ENCODE measurements around the gene DNAJB12.
"Not testable (repeated sequence)": the region's sequence is repeated elsewhere in the genome, so short reads cannot be mapped to it uniquely, and the experiment has no call there.

The DNAJB12 gene

DNA sequence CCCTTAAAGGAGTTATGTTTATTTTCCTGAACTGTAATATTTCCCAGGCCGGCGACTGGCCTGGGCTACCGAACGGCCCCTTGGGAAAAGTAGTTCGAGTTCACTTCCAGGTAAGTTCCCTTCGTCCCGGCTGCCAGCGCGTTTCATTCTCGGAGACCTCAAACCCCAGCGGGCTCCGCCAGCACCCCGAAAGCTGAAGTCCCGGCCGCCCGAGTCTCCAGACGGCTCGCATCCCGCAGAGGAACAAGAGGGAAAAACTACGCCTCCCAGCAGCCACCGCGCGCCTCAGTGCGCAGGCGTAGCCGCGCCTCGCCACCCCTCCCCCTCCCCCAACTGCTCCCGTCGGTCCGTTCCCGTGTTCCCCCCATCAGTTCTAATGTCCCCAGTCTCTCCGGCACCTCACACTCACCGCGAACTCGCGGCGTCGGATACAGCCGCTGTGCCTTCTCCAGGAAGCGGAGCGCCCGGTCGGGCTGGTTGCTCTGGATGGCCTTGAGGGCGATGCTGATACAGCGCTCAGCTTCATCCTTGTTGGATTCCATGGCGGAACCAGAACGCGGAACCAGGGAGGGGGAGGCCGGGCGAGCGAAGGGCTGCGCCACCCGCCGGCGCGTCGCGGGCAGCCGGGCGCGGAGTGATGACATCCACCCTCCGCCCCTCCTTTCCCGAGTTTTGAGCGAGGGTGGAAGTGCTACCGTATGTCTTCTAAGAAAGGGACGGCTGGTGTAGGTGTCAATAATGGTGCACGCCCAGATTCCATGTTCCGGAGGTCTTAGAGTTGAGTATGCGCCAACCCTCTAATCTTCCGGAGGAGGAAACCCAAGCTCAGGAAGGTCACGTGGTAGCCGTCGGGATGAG, at the start of gene DNAJB12:
DNAJB12 (minus strand) TSS at position 564 of the 858 bp plus-strand sequence; CDS start at position 542, 22 bp downstream.
- DNase-seq (ENCODE audit: low read depth in 2 of 2) = peak; percentile 94

DNA sequence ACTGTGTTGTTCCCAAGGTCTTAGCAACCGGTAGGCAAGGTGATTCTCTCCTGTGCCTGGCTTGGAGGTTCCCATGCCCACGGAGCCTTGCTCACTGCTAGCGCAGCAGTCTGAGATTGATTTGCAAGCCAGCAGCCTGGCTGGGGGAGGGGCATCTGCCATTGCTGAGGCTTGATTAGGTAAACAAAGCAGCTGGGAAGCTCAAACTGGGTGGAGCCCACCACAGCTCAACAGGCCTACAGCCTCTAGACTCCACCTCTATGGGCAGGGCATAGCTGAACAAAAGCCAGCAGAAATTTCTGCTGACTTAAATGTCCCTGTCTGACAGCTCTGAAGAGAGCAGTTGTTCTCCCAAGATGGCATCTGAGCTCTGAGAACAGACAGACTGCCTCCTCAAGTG, 40.9 kb upstream of the DNAJB12 start:
- DNase-seq (ENCODE audit: low read depth in 2 of 2) = not testable (repeated sequence)

DNA sequence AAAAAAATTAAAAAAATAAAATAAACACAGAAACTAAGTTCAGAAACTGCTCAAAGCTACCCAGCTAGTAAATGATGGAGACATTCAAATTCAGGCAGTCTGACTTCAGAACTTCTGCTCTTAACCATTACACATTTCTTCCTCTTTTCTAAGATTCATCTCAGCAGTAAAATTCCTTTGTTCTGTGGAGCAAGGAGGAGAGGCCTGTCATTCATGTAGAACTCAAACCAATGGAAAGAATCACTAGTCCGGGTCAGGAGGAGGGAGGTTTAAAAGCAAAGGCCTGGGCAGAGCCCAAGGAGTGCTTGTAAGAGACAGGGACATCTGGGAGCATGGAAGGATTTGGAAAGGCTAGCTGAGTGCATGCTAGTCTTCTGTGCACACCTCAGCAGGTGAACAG, 37.9 kb upstream of the DNAJB12 start:
- DNase-seq (ENCODE audit: low read depth in 2 of 2) = no peak

DNA sequence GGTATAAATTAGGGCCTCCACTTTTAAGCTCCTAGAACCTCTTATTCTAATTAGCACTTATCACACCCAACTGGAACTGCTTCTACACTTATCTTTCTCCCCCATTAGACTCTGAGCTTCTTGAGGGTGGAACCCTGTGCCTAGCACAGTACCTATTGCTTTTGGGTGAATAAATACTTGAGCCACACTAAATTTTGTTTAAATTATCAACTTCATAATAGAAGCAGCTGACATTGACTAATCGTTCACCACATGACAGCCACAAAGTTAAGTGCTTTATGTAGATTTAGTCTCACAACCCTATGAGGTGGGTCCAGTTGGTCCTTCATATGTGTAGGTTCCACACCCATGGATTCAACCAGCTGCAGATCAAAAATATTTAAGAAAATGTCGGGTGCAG, 36.0 kb upstream of the DNAJB12 start:
- no peak for DNase-seq (ENCODE audit: low read depth in 2 of 2)

DNA sequence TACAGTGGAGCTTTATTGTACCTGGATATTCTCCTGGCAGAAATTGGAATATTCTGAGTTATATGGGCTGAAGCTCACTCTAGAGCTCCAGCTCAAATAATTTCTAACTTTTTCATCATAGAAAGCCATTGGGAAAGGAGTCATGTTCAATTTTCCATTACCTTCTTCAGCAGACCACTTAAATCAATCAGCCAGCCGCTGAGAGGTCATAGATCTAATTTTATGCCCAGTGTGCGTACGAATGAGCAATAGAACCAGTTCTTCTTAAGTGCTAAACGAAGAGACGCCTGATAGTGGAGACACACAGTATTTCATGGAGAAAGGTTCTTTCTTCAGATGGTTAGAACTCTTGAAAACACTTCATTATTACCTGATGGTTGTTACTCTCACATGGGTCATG, 35.0 kb upstream of the DNAJB12 start:
- no peak for DNase-seq (ENCODE audit: low read depth in 2 of 2)

DNA sequence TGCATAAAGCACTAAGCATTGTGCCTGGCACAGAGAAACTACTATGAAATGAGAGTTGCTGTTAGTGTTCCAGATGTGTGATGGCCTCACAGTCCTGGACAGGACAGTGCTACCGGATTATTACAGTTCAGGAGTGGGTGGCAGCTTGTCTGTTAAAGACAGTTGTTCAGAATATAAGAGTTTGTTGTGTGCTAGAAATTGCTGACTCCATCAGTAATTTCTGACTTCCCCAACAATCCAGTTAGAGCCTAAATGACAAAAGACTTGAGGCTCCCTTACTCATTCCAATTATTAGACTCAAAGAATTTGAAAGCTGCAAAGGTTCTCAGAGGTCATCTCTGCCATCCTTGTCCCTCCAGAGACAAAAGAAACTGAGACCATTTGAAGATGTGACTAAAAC, 34.3 kb upstream of the DNAJB12 start:
- no peak for DNase-seq (ENCODE audit: low read depth in 2 of 2)

DNA sequence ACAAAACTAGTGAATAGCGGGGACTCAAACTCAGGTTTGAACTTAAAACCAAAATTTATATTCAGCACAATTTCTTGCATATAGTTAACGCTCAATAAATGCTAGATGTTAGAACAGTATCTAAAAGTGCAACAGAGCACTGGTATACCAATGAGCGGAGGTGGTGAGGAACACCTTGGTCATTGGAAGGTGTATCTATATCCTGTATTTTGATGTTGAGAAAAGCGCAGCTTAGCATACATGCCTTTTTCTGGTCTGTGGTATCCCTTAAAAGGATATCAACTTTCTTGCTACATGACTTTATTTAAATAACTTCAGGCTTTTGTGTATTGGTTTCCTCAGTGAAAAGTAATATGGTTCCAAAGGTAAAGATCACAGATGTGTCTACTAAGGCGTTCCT, 33.3 kb upstream of the DNAJB12 start:
- DNase-seq (ENCODE audit: low read depth in 2 of 2) = no peak

DNA sequence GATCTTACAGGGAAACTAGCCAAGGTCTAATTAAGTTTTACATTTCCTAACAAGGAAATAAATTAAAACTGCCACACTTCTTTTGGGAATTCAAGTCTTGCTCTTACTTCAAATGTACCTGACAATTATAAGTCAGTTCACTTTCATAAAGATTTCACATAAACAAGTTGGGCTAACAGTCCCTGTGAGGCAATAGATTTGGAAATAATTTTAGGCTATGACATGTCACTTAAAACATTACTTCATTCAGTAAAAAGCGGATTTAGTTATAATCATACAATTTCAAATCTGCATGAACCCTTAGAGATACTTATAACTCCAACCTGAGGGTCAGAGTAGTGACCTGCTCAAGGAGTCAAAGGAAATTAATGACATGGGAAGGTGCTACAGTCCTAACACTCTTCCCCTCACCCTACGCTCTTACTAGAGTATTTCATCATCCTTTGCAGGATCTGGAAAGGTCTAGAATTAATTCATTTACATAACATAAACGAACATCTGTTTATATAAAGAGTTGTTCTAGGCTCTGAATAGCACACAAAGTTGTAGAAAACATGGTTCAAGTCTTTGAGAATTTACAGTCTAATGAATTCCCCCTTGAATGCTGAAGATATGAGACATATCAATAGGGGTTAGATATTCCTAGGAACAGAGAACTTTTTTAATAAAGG, 32.3 kb upstream of the DNAJB12 start:
- DNase-seq (ENCODE audit: low read depth in 2 of 2) = no peak

DNA sequence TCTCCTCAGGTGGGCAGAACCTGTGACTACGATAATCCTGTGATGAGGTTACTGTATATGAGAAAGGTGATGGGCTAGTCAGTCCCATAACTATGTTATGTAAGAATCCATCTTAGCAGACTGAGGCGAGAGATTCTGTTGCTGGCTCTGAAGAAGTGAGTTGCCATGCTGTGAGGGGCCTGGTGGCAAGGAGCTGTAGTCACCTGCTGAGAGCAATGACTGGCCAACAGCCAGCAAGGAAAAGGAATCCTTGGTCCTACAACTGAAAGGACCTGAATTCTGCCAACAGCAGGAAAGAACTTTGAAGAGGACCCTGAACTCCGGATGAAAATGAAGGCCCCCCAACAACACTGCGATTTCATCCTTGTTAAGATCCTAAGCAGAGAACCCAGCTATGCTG, 31.0 kb upstream of the DNAJB12 start:
- no peak for DNase-seq (ENCODE audit: low read depth in 2 of 2)

DNA sequence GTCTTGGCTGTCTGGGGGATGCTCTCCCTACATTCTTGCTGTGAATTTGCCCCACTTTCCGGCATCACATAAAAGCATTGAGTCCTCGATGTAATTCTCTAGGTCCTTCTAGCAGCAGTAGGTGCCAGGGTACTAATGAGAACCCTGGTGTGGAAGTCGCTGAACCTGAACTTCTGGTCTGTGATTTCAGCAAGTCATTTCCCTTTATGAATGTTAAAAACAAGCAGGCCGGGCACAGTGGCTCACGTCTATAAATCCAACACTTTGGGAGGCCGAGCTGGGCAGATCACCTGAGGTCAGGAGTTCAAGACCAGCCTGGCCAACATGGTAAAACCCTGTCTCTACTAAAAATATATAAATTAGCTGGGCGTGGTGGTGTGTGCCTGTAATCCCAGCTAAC, 30.3 kb upstream of the DNAJB12 start:
- not testable (repeated sequence) for DNase-seq (ENCODE audit: low read depth in 2 of 2)

DNA sequence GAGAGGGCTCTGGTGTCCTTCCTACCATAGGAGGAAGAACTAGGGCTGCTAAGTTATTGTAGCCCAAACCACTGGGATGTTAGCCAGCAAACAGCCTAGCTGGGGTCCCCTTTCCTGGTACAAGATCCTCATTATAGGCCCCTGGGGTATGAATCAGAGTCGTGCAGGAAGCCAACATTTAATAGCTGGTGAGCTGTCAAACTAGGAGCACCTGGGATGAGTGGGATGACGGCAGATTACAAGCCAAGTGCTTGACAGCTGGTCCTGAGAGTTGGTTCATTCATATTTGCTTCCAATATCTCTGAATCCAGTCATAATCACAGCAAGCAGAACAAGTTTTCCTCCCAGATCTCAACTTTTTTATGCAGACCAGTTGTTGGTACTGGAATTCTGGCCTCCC, 25.1 kb upstream of the DNAJB12 start:
- no peak for DNase-seq (ENCODE audit: low read depth in 2 of 2)

DNA sequence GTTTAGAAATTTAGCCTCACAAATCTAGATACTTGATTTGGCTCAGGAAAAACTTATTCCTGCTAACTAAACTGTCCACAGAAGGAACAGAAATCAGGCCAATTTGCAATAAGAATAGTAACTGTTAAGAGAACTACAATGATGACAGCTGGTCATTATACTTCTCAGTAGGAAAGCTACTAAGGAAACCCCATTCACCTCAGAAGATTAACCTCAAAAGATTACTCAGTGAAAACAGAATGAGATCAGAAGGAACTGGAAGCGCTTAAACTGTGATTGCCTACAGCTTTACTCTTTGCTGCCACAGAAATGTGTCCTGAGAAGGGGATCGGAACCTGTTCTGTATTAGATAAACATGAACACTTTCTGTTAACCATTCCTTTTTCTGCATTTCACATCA, 24.3 kb upstream of the DNAJB12 start:
- no peak for DNase-seq (ENCODE audit: low read depth in 2 of 2)

DNA sequence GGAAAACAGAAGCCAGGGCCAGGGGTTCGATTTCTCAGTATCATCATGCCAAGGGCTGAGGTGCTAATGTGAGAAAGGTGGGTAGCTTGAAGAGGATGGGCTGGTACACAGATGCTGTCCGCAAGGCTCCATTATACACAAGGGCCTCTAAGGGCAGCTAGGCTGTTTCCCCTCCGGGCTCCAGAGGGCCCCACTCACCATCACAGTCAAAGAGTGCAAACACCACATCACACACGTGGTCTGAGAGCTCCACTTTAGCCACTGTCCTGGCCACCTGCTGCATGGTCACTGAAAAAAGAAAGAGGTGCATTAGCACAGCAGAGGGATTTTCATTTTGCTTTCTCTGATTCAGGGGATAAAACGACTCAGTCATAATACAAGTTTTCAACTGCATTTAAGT, 20.9 kb upstream of the DNAJB12 start:
- DNase-seq (ENCODE audit: low read depth in 2 of 2) = no peak

DNA sequence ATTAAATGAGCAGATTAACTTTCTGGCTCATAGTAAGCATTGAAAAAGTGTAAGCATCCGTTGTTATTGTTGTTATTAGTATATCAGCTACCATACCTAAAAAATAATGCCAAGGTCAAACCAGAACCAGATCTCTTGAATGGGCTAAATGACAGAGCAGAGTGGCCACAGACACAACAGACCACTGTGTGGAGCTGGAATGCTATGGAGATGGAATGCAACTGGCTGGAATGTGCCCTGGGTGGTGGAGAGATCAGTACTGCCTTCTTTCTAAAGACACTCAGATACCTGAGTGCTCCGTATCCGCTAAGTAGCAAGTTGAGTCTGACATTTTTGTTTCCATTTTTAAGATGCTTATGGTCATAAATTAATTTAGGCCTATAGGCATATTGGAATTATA, 20.5 kb upstream of the DNAJB12 start:
- DNase-seq (ENCODE audit: low read depth in 2 of 2) = no peak

DNA sequence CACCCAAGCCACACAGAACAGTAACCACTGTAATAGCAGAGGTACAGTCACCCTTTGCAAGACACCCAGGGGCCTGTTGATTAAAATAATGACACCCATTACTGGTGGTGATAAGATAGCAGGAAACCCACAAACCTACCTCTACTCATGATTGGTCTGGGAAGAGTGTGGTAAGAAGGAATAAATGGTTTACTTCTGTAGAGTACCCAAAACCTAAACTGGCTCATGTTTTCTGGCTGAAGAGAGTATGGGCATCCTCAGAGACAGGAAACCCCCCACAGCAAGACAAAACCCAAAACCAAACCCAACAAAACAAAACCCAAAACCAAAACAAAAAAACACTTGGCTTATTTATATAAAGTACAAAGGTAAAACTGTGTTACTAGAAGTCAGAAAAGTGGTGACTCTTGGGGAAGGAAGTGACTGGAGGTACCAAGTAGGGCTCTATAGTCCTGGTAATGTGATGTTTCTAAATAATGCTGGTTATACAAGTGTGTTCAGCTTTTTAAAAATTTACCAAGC, 15.5 kb upstream of the DNAJB12 start:
- no peak for DNase-seq (ENCODE audit: low read depth in 2 of 2)

DNA sequence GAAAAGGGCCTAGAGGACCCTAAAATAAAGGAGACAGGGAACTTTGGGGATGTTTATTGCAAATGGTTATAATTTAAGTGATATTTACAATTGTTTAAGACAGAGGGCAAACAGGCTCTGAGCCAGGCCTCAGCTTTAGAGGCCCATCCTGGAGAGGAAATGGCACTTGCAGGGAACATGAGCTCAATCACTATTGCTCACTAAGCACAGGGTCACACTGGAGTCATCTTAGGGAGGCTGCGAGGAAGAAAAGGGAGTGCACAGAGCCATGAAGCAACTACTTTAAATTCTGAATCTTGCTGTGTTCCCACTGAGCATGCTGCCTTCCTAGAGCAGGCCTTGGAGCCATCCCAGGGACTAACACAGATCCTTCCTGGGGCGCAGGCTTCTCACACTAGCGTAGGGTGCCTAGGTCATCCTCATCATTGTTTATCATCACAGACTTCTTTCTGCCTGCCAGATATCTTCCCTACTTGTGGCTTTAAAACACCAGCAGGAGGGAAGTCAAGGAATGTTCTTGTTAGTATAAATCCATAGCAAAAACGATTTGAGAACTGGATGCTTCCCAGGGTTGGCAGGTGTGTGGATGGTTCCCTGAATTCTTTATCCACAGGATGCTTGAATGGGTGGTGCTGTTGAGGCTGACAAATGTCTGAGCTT, 12.7 kb upstream of the DNAJB12 start:
- no peak for DNase-seq (ENCODE audit: low read depth in 2 of 2)

DNA sequence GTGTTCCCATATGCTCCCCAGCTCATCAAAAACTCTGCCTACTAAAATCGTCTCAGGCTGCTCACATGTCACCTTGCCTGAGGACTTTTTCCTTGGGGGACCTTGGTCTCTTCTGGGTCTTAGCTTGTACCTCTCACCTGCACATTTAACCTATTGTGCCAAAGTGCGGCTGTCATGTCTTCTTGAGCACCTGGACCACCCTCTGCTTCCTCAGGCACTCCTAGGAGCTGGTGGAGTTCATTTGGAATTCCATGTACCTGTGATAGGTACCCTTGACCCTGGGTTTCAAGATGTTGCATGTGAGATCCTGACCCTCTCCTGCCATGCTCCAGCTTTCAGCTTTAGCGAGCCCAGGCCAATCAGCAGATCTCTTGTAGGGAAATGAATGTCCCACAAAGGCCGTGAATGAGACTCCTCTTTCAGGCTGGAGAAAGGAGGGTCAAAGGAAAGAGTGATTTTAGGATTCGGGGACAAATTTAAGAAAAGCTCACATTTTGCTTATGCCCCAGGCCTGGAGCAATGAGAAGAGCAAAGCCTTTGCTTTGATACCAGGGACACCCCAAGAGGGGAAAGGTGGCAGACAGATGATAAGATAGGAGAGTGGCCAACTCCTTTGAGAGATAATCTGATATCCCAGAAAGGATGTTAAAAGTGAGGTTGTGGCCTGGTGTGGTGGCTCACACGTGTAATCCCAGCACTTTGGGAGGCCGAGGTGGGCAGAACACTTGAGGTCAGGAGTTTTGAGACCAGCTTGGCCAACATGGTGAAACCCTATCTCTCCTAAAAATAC, 10.6 kb upstream of the DNAJB12 start:
- no peak for DNase-seq (ENCODE audit: low read depth in 2 of 2)

DNA sequence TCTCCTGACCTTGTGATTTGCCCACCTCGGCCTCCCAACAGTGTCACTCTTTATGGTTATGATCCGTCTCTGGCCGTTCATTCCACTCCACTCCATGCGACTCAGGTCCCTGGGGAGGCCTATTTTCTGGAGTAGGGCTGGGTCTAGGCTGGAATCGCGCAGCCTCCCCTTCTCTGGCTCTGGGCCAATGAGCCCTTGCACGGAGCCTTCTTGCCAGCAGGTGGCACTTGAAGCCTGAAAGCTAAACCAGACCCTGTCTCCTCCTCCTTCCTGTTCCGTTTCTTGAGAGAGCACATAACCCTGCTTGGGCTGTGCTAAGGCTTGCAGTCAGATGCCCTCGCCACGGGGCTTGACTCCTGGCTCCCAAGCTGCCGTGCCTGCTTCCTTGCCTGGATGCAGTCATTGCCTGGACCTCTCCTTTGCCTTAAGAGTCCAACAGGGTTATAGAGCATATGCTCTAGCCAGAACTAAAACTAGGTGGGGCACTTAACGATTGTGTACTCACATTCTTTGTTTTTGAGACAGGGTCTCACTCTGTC, 9.6 kb upstream of the DNAJB12 start:
- DNase-seq (ENCODE audit: low read depth in 2 of 2) = peak; percentile 87

DNA sequence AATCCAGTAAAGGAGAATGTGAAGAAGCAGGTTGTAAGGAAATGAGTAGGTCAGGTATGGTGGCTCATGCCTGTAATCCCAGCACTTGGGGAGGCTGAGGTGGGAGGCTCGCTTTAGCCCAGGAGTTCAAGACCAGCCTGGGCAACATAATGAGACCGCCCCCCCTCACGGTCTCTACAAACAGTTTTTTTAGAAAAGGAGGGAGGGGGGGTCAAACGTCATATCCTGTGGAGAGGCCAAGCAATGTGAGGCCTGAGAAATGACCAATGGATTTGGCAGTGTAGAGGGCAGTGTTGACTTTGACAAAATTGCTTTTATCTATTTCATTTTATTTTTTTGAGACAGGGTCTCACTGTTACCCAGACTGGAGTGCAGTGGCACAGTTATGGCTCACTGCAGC, 2.3 kb upstream of the DNAJB12 start:
- DNase-seq (ENCODE audit: low read depth in 2 of 2) = no peak

DNA sequence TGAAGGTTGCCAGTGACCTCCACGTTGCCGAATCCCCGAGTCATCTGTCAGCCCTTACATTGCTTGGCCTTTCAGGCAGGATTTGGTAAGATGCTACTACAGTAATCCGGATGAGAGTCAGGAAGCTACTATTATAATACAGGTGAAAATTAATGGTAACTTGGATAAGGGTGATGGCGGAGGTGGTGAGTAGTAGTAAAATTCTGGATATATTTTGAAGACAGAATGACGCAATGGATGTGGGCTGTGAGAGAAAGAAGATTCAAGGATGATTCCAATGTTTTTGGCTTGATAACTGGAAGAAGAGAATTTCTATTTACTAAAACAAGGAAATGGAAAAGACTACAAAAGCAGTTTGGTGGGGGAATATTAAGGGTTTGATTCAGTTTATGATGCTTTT, 1.4 kb upstream of the DNAJB12 start:
- no peak for DNase-seq (ENCODE audit: low read depth in 2 of 2)

DNA sequence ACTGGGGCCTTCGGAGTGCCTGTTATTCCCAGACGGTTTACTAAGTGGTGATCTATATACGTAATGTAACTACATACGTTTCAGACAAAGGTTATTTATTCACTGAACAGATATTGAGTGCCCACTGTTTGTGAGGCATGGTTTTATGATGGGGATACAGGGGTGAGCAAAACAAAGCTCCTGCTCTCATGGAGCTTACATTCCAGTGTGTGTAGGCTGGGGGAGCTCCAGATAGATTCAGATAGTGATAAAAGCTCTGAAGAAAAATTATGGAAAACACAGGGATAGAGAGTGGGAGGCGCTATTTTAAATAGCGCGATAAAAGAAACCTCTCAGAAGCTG, 466 bp upstream of the DNAJB12 start:
- no peak for DNase-seq (ENCODE audit: low read depth in 2 of 2)

DNA sequence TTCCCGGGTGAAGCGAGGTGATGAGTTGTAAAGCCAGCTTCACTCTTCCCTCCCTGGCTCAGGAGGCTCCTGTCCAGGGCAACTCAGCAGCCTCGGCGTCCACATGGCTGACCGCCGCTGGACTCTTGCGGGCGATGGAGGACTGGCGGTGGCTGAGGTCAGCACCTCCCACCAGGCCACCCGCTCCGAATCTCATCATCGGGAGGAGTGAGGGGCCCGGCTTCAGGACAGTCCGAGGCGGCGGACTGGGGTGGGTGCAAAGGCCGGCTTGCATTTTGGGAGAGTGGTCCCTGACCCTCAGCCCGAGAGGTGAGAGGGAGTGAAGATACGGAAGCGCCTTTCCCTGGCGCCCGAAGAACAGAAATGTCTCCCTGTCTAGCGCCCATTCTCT, 759 bp downstream of the DNAJB12 start:
- no peak for DNase-seq (ENCODE audit: low read depth in 2 of 2)

Measured in fibroblast of skin of left quadriceps (primary cell).